Heart right ventricle (tissue), 16 donors: ENCODE data around the gene NSUN5. TPM values are rescaled to one million over a fixed set of nuclear protein-coding genes. Genes with fewer than 3 reads are reported as not detected.
"Not testable (repeated sequence)": the region's sequence is repeated elsewhere in the genome, so short reads cannot be mapped to it uniquely, and the experiment has no call there.

Source experiments
- ATAC-seq, 8 donors: fragments of 200-7000 bp; cut with Tn5 transposase; one replicate each; pipeline ENCODE4 v1.9.1; 2020; ENCODE audit warnings: mild to moderate bottlenecking in 8 of 8, moderate library complexity in 8 of 8, moderate number of reproducible peaks in 1 of 8
- DNase-seq, 2 donors: peaks; one replicate each; pipeline ENCODE4 v3.0.0-alpha.2; 2020
- H3K27ac ChIP-seq, 10 donors: fragments of 200-600 bp; sonication (generic) in 2 of 10; one replicate each; pipeline versions ENCODE4 v1.5.0 to v1.8.0; 2020 to 2022; ENCODE audit warnings: mild to moderate bottlenecking in 3 of 10
- H3K27me3 ChIP-seq, 7 donors: fragments of 200-600 bp; one replicate each; pipeline ENCODE4 v1.8.0; 2021 to 2022; ENCODE audit warnings: mild to moderate bottlenecking in 2 of 7
- H3K36me3 ChIP-seq, 9 donors: fragments of 200-600 bp; sonication (generic) in 1 of 9; one replicate each; pipeline versions ENCODE4 v1.5.0 to v1.8.0; 2020 to 2022; ENCODE audit warnings: mild to moderate bottlenecking in 2 of 9
- H3K4me1 ChIP-seq, 9 donors: fragments of 200-600 bp; sonication (generic) in 1 of 9; one replicate each; pipeline versions ENCODE4 v1.5.0 to v1.8.0; 2020 to 2022; ENCODE audit warnings: mild to moderate bottlenecking in 4 of 9
- H3K4me3 ChIP-seq, 10 donors: fragments of 200-600 bp; sonication (generic) in 2 of 10; one replicate each; pipeline versions ENCODE4 v1.5.0 to v1.8.0; 2020 to 2022; ENCODE audit warnings: mild to moderate bottlenecking in 7 of 10, moderate library complexity in 2 of 10
- H3K9me3 ChIP-seq, 11 donors: fragments of 200-600 bp in 10 of 11; sonication (generic) in 2 of 11; one replicate each; pipeline versions ENCODE4 v1.5.0 to v1.8.0; 2013 to 2022; ENCODE audit warnings: mild to moderate bottlenecking in 2 of 11, control low read depth in 1 of 11, moderate library complexity in 1 of 11
- WGBS, 2 donors: extraction: QIAGEN DNeasy Blood & Tissue Kit; methylation state at CpG; one replicate each; pipeline ENCODE4 v1.1.7; 2013; ENCODE audit warnings: inconsistent platforms in 1 of 2; 5-methylcytosine and 5-hydroxymethylcytosine counted together
- intact Hi-C, 10 donors: fragments of 100-400 bp; cut with DNase I; formaldehyde crosslinking; loops; one replicate each; pipeline versions ENCODE4 v1.11.1 to v1.14.2; 2022
- polyA plus RNA-seq, 2 donors: library from polyadenylated mRNA; stranded (reverse); fragments of 200-250 nt; gene quantifications; one replicate each; pipeline ENCODE4 v1.2.3, GENCODE V29; 2013
- total RNA-seq, 10 donors: library from RNA; stranded (reverse); fragmentation: NEBNext Ultra II Directional in 3 of 10; extraction: Animal tissue kit (Norgen Biotek cat#: 25700) in 3 of 10; gene quantifications; one replicate each; pipeline versions ENCODE4 v1.2.1 to v1.2.4, GENCODE V29; 2021 to 2023
- TF ChIP-seq, protein P1 (sequence below), 9 donors: fragments of 200-600 bp; sonication (generic) in 2 of 9; IDR thresholded peaks; one replicate each; pipeline versions ENCODE4 v1.5.0 to v1.8.0; 2021 to 2022; ENCODE audit warnings: antibody characterized with exemption in 9 of 9, mild to moderate bottlenecking in 5 of 9, moderate library complexity in 1 of 9
- donor health status: Arrhythmogenic right ventricular cardiomyopathy.
- donor health status: ischemic (EF 13 %, LVEDD 7.1; RV severe dilation, severe dysfunction).
- donor health status: healthy with polysubstance abuse.
- donor health status: DM: no; HTN: yes; CAD: no.
- donor health status: DM: no; HTN: no; CAD: no.
- donor health status: ischemic (EF 25% LVEDD 6.9; RV normal size, moderate dysfunction).
- donor health status: ischemic (EF 25% LVEDD 5.7; RV mildly dilated, moderate dysfunction).
- donor health status: healthy.
- donor health status: DM: yes; HTN: yes; CAD: no.
- donor health status: Ischemic cardiomyopathy.
- donor health status: ischemic (EF 35%, LVEDD 5.7; RV mildly dilated, moderate dysfunction).
- donor health status: nonischemic (EF 11% LVEDD 7.7; RV severe dilation, severe dysfunction).
- donor health status: DM: yes; HTN: yes; CAD: no.
- donor health status: PGD.
- donor health status: ischemic (EF 29% LVEDD 5.4; RV normal size, mild dysfunction).
- donor health status: nonischemic (EF 23%, LVEDD 6.1; RV moderate dilation, normal function).

The NSUN5 gene
- total and polyA plus RNA-seq, 12 donors, result 11.2 to 36.8 (median 14.5) TPM

DNA sequence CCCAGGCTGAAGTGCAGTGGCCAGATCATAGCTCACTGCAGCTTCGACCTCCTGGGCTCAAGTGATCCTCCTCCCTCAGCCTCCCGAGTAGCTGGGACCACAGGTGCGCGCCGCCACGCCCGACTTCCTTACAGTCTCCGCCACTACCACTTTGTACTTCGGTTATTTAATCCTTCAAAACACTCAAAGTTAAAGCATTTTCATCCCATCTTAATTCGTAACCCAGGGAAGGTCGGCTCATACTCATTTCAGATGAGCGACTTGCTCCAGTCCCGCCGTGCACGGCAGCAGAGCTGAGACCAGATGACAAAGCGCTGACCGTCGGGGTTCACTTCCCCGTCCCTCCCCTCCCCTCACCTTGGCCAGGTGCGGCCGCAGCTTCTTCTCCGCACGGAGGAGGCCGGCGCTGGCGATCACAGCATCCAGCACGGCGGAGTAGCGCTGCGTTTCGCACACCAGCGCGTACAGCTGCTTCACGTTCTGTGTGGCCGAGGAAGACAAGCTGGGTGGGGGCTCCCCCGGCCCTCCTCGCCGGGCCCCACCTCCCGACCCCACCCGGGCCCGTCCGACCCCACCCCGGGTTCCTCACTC is 457 bp downstream of the NSUN5 start:
- intact Hi-C loops, result no loop called here
- Histone ChIP-seq H3K27ac (peak overlapping the region in 9 of 10 donors; percentile 49 to 80 (median 68)), H3K4me1 (peaks cover 0 to 19% (median 8%) of the 10 kb centered on the region in 9 donors), H3K4me3 (peak overlapping the region; percentile 60 to 83 (median 78)), H3K9me3 (no peaks in the 10 kb centered on the region), H3K27me3 (no peaks in the 10 kb centered on the region), H3K36me3 (peaks cover 0 to 39% (median 11%) of the 10 kb centered on the region in 9 donors)
- 12 to 17% methylated on average over 39 to 43 of the region's 43 CpGs for WGBS, 2 donors
- DNase-seq (no peak), ATAC-seq (peak in 6 of 8 donors; percentile 8 to 52 (median 40))
- TF ChIP-seq, protein P1, sequence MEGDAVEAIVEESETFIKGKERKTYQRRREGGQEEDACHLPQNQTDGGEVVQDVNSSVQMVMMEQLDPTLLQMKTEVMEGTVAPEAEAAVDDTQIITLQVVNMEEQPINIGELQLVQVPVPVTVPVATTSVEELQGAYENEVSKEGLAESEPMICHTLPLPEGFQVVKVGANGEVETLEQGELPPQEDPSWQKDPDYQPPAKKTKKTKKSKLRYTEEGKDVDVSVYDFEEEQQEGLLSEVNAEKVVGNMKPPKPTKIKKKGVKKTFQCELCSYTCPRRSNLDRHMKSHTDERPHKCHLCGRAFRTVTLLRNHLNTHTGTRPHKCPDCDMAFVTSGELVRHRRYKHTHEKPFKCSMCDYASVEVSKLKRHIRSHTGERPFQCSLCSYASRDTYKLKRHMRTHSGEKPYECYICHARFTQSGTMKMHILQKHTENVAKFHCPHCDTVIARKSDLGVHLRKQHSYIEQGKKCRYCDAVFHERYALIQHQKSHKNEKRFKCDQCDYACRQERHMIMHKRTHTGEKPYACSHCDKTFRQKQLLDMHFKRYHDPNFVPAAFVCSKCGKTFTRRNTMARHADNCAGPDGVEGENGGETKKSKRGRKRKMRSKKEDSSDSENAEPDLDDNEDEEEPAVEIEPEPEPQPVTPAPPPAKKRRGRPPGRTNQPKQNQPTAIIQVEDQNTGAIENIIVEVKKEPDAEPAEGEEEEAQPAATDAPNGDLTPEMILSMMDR (IDR thresholded peaks at IDR 0.05), result no peak

DNA sequence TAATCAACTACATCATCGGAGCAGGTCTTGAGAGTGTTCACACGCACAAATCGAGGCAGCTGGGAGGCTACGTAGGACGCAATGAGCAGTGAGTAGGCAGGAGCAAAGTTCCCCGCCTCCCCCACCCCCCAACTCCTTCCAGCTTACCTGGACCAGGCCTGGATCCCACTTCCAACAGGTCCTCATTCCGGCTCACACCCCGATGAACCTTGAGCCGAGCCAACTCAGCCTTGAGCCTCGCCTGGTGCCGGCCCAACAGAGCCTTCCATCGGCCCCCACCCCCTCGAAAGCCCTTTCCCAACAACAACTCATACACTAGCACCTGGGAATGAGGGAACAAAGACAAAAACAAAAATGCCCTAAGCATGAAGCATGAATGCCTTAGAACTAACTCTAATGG is 1.2 kb downstream of the NSUN5 start:
- H3K36me3 ChIP-seq, result peaks cover 0 to 45% (median 13%) of the 10 kb centered on the region in 9 donors
- peaks cover 0 to 19% (median 8%) of the 10 kb centered on the region in 9 donors for H3K4me1 ChIP-seq
- H3K27ac ChIP-seq, result no peak overlapping the region
- H3K27me3 ChIP-seq, result no peaks in the 10 kb centered on the region
- intact Hi-C loops, result no loop called here
- DNase-seq (no peak), ATAC-seq (no peak)
- TF ChIP-seq, protein P1 (IDR thresholded peaks at IDR 0.05), result no peak
- no peaks in the 10 kb centered on the region for H3K9me3 ChIP-seq
- peak overlapping the region in 3 of 10 donors; percentile 78 to 80 (median 79) for H3K4me3 ChIP-seq
- 94 to 96% methylated on average over 13 of the region's 13 CpGs for WGBS, 2 donors

DNA sequence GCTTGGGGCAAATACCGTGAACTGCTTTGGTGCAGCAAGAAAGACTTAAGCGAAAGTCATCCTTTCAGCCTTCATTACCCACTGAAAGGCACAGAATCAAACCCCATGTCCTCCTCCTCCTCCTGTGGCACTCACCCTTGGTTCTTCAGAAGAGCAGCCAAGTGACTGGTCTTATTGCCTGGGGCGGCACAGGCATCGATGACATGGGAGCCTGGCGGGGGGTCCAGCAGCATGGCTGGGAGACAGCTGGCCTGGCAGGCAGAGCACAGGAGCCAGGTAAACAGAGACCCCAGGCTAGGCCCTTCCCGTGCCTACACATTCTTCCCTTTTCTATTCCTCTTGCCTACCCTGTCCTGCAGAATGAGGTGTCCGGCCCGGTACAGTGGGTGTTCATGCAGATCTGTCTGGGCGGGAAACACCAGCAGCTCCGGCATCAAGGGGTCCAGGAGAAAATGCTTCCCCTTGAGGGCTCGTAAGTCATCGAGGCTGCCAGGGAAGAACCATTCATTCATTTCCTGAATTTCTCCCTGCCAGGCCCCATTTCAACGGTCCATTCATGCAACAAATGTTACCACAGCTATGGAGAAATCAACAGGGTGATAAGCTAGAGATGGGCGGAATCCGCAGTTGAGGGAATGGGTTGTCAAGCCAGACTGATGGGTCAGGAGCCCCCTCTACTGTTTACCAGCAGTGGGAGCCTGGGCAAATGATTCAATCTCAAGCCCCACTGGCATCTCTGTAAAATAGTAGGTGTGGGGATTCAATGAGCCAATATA is 3.8 kb downstream of the NSUN5 start:
- ATAC-seq, H3K27ac ChIP-seq, H3K4me3 ChIP-seq, H3K27me3 ChIP-seq, H3K9me3 ChIP-seq, intact Hi-C loops, DNase-seq: not testable (repeated sequence)
- H3K4me1 ChIP-seq, result peaks cover 0 to 19% (median 8%) of the 10 kb centered on the region in 9 donors
- WGBS, 2 donors, result 86 to 87% methylated on average over 11 to 12 of the region's 15 CpGs
- TF ChIP-seq, protein P1 (IDR thresholded peaks at IDR 0.05), result peak in 1 of 9 donors; percentile 3
- peaks cover 0 to 45% (median 13%) of the 10 kb centered on the region in 9 donors for H3K36me3 ChIP-seq

DNA sequence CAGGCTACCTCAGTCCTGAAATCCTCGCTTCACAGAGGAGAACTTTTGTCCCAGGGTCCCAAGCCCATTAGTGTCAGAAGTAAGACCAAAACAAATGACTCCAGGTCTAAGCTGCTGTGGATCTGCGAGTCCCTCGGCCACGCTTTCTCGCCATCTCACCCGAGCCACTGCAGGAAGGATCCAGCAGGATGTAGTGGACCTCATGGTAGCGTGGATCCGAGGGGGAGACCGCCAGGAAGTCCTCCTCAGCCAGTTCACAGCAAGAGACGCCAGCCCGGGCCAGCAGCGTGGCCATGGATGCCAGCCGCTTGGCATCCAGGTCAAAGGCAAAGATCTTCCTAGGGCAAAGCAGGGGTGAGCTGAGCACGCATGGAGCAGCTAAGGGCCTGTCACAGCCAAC is 4.6 kb downstream of the NSUN5 start:
- ATAC-seq (no peak), DNase-seq (no peak)
- TF ChIP-seq, protein P1 (IDR thresholded peaks at IDR 0.05), result no peak
- WGBS, 2 donors, result 92 to 93% methylated on average over 14 of the region's 14 CpGs
- Histone ChIP-seq H3K4me3 (no peak overlapping the region), H3K4me1 (peaks cover 0 to 15% (median 4%) of the 10 kb centered on the region in 9 donors), H3K27me3 (no peaks in the 10 kb centered on the region), H3K27ac (no peak overlapping the region), H3K9me3 (no peaks in the 10 kb centered on the region), H3K36me3 (peaks cover 0 to 45% (median 13%) of the 10 kb centered on the region in 9 donors)
- intact Hi-C loops, result no loop called here
